ENCODE data around the gene MYO5B.

The MYO5B gene

GRCh38 chr18:50071397-50071796 lies 123.5 kb downstream of the MYO5B start:
- DNase-seq (ENCODE audit: low read depth), result no peak

GRCh38 chr18:50069422-50069821 lies 125.5 kb downstream of the MYO5B start:
- DNase-seq (ENCODE audit: low read depth), result no peak

- no peak for DNase-seq (ENCODE audit: low read depth)
Observed at GRCh38 chr18:50065527-50065926, 129.4 kb downstream of the MYO5B start.

DNA sequence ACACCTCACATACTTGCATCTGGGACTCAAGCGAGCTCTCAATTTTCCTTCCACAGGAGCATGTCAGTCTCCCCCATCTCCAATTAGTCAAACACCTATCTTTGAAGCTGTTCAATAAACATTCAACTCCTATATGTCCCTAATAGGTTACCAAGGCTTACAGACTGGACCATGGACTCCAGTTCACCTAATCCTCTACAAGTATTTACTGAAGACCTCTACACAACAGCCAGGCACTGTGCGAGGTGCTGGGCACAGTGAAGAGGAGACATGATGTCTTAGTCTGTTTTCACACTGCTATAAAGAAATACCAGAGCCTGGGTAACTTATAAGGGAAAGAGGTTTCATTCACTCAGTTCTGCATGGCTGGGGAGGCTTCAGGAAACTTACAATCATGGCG lies 129.9 kb downstream of the MYO5B start:
- DNase-seq (ENCODE audit: low read depth), result no peak

GRCh38 chr18:50061876-50062517 lies 132.9 kb downstream of the MYO5B start:
- no peak for DNase-seq (ENCODE audit: low read depth)

- no peak for DNase-seq (ENCODE audit: low read depth)
Observed at GRCh38 chr18:50060822-50061221, 134.1 kb downstream of the MYO5B start.

DNA sequence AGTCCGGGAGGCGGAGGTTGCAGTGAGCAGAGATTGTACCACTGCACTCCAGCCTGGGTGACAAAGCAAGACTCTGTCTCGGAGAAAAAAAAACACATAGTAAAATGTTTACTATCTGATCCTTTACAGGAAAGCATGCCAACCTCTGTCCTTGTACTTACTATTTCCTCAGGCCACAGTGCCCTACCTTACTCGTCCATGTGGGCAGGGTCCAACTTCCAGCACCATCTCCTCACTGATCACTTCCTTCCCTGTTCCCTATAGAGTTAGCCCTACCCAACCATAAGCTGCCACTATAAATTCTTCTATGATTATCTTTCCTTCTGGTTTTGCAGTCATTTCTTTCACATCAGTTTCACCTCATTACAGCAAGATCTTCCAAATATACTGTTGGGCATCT lies 136.2 kb downstream of the MYO5B start:
- no peak for DNase-seq (ENCODE audit: low read depth)

GRCh38 chr18:50057009-50057408 lies 137.9 kb downstream of the MYO5B start:
- DNase-seq (ENCODE audit: low read depth), result no peak

- DNase-seq (ENCODE audit: low read depth), result no peak
Observed at GRCh38 chr18:50056185-50056584, 138.8 kb downstream of the MYO5B start.

DNA sequence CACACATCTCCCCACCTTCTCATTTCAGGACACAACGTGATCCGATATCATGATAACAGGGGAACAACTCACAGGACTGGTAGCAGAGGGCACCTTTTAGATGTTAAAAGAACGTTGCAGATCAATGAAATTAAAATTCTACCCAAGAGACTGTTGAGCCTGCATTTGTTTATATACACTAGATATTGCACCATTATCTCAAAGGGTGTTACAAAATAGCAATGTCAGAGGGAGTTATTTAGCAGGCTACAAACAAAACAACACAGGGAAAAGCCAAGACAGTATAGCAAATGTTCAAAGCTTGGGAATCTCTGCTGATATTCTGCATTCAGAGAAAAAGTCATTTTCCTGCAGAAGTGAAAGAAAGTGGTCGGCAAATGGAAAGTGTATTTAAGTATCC lies 139.5 kb downstream of the MYO5B start:
- DNase-seq (ENCODE audit: low read depth), result no peak

GRCh38 chr18:50053111-50053510 lies 141.8 kb downstream of the MYO5B start:
- DNase-seq (ENCODE audit: low read depth), result no peak

GRCh38 chr18:50051288-50051687 lies 143.7 kb downstream of the MYO5B start:
- peak; percentile 25 for DNase-seq (ENCODE audit: low read depth)

DNA sequence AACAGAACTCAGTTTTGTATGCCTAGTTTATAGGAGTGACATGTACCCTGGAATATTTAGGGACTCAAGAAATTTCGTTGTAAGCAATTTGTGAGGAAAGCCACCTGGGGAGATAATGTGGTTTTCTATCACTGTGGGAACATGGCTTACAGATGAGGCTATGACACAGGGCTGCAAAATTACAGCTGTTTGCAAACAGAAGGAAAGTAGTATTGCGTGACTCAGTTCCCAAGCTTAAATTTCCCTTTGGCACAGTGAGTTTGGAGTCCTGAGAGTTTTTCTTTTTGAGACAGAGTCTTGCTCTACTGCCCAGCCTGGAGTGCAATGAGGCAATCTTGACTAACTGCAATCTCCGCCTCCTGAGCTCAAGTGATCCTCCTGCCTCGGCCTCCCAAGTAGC lies 149.8 kb downstream of the MYO5B start:
- no peak for DNase-seq (ENCODE audit: low read depth)

DNA sequence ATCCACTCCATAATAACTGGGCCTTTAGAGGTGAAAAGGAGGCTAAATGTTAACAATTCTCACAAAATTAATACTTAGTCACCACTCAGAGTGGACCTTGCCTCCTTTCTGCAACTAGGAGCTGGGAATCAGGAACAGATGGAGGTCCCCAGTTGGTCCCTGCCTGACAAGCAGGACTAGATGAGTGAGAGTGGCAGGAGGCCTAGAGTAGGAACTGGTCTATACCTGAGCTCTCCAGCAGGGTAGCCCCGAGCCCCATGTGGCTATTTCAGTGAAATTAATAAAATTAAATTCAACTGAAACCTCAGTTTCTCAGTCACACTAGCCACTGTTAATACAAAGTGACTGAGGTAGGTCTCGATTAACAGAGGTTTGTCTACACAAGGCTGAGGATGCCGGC lies 150.5 kb downstream of the MYO5B start:
- DNase-seq (ENCODE audit: low read depth), result peak; percentile 9

- DNase-seq (ENCODE audit: low read depth), result no peak
Observed at GRCh38 chr18:50042611-50043010, 152.3 kb downstream of the MYO5B start.

GRCh38 chr18:50039746-50040145 lies 155.2 kb downstream of the MYO5B start:
- DNase-seq (ENCODE audit: low read depth), result no peak

DNA sequence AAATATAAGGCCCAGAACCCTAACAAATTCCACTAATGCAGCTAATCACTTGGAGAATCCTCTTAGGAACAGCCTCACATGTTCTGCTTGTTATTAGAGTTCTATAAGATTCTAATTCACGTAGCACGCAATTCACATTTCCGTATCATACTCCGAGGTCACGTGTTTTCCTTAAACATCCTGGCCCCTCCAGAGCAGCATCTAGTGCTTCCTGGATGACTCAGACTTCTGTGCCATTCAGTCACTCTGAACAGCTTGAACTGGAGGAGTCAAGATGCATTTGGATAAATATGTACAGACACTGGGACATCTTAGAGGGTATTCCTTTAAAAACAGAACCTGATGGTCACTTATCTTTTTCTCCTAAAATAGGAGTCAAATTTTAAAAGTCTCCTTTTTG lies 156.5 kb downstream of the MYO5B start:
- peak; percentile 28 for DNase-seq (ENCODE audit: low read depth)

GRCh38 chr18:50034029-50034428 lies 160.9 kb downstream of the MYO5B start:
- DNase-seq (ENCODE audit: low read depth), result no peak

DNA sequence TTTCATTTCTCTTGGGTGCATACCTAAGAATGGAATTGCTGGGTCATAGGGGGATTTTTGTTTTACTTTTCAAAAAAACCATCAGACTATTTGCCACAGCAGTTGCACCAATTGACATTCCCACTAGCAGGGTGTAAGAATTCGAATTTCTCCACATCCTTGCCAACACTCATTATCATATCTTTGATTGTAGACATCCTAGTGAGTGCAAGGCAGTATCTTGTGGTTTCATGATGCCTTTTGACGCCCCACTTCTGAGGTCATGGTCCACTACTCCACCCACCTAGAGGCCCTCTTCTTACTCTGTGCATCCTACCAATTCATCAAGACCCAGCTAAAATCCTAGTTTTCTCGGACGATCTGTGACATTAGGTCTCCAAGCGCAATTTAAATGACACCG lies 161.9 kb downstream of the MYO5B start:
- DNase-seq (ENCODE audit: low read depth), result no peak

DNA sequence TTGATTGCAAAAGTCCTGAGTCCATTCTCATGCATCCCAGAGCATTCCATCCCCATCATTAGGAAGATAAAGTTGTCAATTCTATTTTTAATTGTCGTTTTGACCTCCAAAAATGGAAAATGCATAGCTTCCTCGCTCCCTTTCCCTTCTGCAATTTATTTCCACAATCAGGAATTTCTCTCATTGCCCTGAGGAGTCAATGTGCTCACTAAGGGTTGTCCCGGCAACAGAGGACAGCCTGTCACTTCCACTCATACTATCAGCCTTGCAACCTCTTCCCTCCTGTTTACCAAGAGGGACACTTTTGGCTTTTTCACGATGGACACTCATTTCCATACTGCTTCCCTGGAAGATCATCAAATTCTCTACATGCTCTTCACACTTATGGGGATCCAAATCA lies 164.8 kb downstream of the MYO5B start:
- DNase-seq (ENCODE audit: low read depth), result no peak

DNA sequence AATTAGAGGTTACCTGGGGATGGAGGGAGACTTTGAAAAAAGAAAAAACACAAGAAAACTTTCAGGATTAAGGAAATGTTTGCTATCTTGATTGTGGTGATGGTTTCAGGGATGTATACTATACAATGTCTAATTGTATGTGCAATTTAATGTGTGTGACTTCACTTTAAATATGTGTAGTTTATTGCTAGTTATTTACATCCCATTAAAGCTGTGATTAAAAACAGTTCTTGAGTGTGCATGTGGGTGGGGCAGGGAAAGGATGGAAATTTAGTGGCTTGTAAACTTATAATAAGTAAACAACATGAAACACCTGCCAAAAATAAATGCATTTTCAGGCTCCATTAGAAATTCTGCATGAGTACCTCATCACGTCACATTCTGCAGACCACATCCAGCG lies 167.0 kb downstream of the MYO5B start:
- DNase-seq (ENCODE audit: low read depth), result no peak

DNA sequence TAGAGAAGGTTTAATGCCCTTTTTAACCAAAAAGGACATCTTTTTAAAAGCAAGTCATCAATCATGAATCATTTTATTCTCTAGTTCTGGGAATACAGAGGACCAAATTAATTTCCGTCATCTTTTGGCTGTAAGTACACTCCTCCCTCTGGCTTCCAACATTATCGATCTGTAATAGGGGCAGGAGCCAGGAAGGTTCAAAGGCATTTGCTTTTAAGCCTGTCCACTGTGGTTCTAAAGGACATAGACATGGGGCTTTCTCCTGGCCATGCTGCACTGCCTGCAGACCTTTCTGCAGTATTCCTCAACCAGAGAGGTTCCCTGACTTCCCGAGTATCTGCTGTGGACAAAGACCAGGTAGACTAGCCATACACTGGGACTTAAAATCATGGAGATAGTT lies 170.5 kb downstream of the MYO5B start:
- no peak for DNase-seq (ENCODE audit: low read depth)

DNA sequence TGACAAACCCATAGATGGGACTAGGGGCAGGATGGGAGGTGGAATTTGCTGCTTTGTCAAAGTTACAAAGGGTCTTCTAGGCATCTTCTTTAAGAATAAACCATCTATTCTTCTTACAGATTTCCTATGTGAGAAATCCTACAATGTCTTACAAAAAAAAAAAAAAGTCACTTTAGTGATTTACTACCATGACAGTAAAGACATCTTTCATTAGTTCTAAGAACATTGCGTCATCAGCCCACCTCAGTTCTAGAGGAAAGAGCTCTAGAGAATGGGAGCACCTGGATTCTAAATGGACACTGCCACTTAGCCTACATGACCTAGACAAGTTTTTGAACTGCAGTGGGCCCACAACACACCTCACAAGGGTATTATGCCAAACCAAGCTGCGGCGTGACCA lies 172.0 kb downstream of the MYO5B start:
- DNase-seq (ENCODE audit: low read depth), result no peak

DNA sequence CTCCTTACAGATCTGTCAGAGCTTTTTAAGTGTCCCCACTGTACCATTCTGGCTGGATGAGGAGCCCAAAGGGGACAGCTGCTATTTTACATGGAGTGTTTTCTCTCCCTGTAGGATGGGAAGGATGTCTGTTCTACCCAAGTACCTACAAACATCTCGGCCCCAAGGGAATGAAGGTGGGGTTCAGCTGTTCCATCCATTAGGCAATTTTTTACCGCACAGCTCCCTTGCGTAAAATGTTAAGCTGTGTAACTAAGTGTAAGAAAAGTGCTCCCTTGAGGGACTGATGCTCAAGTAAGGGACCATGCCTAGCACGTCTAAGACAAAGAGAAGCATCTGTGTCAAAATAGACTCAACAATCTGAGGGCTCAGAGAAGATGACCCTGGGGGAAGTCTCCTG lies 180.3 kb downstream of the MYO5B start:
- no peak for DNase-seq (ENCODE audit: low read depth)

Measured in ELR (cell line).